NOMO-1 treated with dmso at 0.1 percent for 144 hours (cell line): ENCODE data around the gene ARMCX2.
"Not testable (repeated sequence)": the region's sequence is repeated elsewhere in the genome, so short reads cannot be mapped to it uniquely, and the experiment has no call there.

Experiments used
- DNase-seq: peaks from one replicate; lab custom pipeline; 2025; ENCODE audit not compliant: unreplicated experiment; lab: John Stamatoyannopoulos, UW

Gene ARMCX2

DNA sequence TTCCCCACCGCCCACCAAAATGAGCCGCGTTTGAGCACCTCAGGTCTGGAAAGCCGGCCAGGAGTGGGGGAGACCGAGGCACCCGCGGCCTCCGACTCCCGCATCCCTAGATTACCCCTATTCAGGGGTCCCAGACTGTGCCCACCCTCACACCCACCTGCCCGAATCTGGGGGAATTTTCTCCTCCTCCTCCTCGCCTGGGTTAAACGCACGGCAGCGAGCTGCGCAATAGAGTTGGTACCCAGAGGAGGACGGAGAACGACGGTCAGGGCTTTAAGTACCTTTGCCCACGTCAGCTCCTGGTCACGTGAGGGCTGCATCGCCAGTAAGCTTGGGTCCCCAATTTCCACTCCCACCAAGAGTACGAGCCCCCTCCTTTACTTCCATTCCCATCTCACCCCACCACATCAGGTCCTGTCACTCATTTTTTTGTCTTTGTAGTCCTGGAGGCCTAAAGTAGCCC, at the start of gene ARMCX2:
ARMCX2 (minus strand) TSS at position 250 of the 463 bp plus-strand sequence. CDS start 2,262 bp downstream, outside the sequence.
- no peak for DNase-seq

DNA sequence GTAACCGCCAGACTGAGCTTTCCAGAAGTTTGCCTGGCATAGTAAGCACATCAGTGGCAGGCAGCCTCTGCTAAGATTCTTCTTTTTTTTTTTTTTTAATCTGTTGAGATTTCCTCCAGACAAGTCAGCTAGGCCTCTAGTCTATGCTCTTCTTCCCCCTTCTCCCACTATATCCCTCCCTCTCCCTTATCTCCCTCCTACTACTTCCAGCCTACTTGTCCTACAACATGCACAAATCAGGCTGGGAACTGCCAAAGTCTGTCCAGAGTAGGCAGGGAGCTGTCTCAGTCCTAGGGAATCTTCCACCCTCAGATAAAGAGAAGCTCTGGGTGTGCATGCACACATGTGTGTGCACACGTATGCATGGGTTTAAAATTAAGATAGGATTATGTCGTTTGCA, 49.7 kb upstream of the ARMCX2 start:
- DNase-seq = no peak

DNA sequence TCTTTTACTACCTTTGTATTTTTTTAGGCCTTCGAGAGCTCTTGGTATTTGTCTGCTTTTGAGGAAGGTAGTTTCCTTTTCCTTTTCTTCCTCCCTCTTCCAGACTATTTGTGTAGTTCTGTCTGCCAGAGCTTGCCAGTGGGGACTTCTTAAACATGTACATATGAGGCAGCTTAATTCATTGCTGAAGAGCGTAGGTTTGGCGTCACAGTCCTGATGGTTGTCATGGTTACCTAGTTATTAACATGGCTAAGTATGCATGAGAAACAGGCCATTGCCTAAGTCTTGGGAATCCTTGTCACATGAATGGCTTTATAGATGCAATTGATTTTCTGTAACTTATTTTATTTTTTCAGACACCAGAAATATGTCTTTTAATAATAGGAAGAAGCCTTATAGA, 48.5 kb upstream of the ARMCX2 start:
- no peak for DNase-seq

DNA sequence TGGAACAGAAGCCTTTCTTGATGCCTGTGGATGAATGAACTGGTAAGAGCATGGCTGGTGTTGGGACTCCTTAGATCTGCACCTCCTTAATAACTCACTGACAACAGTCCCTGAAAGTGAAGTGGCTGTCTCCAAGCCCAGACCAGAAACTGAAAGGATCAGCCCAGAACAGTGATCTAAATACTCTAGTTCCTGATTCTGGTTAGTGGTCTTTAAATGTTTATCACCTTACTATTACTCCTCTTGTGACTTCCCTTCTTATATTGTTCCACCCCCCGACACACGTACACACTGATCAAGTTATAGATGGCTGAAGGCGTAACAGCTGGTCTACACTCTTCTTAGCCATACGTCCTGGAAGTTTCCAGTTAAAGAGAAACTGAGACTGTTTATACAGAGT, 33.8 kb upstream of the ARMCX2 start:
- no peak for DNase-seq

DNA sequence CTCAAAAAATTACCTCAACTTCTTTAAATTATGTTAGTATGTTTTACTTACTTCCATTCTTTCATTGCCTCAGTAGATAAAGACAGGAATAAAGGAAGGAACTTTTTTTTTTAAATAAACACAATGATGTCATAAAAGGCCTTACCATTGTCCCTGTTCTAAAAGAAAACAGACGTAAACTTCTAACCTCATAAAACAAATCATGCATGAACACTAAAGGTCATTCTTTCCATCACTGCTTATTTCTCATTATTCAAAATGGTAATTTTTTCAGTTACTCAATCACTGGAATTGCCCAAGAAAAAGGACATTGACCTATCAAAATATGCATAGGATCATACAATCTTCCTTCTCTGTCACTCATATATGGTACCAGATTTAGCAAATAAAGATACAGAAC, 32.2 kb upstream of the ARMCX2 start:
- DNase-seq = no peak

DNA sequence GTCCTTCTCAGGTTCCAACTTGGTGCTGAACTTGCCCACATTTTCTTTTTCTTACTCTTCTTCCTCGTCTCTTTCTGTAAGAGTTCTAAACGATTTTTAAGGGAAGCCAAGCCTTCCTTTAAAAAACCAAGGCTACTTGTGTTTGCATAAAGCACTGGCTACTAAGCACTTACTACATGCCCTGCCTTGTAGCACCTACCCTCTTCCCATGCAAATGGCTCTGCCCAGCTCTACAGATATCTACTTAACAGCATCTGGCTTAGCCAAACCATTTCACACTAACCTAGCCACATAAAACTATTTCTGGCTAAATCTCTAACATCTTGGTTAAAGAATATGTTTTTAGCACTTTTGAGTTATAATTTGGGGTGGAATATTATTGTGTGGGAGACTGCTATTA, 26.9 kb upstream of the ARMCX2 start:
- DNase-seq = no peak

DNA sequence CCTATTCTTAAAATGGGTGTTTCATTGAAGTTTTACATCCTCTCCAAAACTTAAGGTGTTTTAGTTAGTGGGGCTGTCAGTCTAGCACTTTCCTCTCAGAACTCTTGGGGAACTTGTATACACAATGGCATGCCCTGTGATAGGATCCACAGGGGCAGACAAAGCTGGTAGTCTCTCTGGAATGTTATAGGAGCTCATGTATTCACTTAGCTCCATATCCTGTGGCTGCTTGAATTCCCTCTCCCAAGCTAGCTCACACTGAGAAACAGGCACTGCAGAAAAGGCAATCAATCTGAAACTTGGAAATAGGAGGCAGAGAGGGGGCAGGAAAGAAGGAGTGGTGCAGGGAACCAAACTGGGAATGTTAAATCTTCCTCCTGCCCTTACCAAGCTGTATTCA, 26.3 kb upstream of the ARMCX2 start:
- DNase-seq = no peak

DNA sequence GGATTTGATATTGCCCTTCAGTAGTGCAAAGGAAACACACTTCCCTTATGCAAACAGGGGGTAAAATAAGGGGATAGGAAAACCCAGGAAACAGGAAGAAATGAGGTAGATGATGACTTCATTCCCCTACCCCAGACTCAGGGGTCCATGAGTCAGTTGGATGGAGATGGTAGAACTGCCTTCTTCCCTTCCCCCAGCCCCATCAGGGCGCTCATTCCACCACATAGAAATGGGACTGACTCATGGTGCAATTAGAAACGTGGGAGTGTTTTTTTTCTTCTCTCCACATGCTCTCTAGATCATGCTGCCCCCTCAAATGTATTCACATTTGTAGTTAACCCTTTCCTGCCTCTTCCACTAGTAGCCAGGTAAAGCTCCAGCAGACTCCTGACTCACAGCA, 23.1 kb upstream of the ARMCX2 start:
- no peak for DNase-seq

DNA sequence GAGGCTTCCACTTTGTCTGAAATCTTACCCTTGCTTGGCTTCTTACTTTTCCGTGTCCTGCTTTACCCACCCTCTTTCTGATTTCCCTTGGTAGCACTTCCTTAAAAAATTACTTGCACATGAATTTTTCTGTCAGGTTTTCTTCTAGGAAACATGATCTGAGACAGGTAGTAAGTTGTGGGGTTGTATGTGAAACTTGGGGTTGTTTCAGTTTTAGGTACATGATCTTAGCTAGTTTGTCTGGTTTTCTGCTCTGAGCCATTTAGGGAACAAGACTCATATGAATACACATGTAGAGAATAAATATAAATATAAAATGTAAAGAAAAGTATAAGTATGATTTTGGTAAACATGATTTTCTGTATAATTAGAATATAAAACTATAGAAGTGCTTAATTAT, 17.4 kb upstream of the ARMCX2 start:
- DNase-seq = no peak

DNA sequence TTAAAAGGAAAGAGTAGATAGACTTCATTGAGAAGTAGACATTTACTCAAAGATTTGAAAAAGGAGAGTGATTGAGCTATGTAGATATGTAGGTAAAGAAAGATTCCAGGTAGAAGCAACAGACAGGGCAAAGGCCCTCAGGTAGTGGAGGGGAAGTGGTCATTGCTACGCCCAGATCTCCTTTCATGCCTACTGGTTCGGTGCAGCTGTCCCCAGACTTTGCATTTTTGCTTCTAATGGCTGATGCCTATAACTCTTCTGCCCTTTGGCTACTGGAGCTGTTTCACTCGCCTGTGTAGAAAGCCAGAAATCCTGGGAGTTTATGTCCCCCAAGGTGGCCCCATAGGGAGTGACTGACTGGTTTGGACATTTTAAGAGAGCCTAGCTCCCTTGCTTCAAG, 16.9 kb upstream of the ARMCX2 start:
- no peak for DNase-seq

DNA sequence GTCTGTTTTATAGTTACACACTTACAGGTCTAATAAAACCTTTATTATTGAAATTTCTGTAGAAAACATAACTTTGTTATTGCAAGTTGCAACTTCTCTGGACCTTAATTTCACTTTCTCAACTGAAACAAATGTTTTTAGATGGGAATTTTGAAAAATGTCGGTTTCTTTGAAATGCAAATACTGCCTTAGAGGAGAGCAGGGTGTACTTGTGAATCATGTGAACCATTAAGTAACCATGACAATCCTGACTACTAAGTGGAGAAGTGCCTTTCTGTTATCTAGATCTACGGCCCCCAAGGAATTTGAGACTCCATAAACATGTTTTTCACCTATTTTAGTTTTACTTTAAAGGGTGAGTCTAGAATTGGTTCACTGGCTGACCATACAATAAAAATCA, 8.5 kb upstream of the ARMCX2 start:
- no peak for DNase-seq

DNA sequence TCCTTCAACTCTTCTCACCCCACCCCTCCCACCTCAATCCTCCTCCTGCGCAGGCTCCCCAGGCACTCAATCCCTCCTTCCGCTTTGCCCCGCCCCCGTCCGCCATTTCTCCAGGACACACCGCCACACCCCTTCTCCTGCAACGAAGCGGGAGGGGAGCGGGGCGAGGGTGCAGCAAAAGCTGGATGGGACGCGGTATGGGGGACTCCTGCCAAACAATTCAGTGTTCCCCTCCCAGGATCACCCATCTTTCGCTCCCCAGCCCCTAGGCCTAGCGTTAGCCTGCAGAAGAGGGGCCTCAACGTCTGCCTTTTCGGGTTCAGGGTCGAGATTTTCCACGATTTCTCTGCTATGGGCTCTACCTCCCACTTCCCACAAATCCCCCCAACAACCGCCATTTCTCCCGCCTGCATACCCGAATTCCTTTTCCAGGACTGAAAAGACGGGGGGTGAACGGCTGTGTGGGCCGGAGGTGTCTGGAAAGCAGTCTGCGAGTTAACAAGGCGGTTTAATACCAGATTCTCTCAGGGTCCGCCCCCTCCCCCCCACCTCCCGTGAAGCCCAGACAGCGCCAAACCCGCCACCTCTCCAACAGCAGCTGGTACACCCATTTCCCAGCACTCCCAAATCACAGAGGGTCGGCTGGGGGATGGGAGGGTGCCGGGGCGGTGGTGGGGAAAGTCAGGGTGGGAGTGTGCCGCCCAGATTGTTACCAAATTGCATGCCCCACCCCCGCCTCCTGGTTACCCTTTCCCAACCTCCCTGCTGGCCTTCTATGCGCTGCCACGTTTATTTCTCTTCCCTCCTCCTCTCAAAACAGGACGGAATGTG, 774 bp downstream of the ARMCX2 start:
- DNase-seq = peak; percentile 9

DNA sequence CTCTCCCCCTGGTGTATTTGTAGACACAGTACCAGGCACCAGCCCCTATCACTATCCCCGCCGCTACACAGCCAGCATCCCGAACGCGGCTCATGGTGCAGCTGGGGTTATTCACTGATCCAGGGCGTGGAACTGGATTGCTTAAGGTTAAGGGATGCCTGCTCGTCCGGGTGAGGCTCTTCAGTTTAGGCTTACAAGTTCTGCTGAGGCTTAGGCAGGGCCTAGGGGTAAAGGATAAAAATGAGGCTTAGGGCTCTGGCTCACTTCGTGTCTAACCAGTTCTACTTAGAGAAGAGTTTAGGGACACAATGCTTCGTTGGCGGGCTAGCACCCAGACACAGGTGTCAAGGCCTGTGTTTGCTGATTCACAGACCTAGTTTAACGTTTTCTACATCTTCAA, 2.2 kb downstream of the ARMCX2 start:
- no peak for DNase-seq

DNA sequence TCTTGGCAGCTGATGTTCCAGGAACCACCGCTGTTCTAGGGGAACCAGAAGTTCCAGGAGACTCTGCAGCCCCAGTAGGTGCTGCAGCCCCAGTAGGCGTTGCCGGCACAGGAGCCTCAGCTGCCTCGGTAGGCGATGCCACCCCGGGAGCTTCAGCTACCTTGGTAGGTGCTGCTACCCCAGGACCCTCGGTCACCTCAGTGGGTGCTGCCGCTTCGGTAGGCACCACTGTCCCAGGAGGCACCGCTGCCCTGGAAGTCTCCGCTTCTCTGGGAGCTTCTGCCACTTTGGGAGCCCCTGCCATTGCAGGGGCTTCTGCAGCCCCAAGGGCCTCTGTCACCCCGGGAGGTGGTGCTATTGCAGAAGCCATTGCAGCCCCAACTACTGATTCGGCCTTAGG, 2.8 kb downstream of the ARMCX2 start:
- DNase-seq = no peak

DNA sequence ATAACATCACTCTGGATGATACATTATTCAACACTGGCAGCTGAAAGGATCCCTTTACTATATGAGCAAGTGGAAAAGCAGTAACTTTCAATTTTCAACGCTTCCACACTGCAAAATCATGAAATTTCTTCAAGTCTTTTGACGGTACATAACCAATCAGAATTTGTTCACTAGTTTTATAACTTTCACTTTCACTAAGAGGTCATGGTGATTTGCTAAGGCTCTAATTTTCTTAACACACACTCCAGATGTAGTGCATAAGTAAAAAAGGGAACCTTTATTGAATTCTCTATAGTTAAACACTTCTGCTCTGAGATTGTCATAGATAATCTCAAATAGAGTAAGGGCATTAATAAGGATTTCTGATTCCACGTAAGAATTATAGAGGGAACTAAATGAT, 4.1 kb downstream of the ARMCX2 start:
- no peak for DNase-seq

DNA sequence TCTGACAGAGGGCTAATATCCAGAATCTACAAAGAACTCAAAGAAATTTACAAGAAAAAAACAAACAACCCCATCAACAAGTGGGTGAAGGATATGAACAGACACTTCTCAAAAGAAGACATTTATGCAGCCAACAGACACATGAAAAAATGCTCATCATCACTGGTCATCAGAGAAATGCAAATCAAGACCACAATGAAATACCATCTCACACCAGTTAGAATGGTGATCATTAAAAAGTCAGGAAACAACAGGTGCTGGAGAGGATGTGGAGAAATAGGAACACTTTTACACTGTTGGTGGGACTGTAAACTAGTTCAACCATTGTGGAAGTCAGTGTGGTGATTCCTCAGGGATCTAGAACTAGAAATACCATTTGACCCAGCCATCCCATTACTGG, 11.9 kb downstream of the ARMCX2 start:
- DNase-seq = not testable (repeated sequence)

DNA sequence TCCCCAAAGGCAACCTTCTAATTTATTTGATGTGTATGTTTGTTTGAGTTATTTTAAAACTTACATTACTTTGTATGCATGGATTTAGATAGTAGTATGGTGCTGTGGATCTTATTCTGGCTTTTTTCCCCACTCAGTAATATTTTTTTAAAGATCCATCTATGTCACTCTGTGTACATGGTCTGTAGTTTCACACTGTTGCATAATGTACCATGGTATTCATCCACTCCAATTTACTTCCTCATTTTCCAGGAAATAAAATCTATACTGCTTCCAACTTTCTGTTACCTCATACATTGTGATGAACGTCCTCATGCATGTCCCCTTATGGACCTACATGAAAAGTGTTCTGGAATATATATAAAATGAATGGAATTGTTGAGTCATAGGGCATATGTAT, 17.6 kb downstream of the ARMCX2 start:
- no peak for DNase-seq

DNA sequence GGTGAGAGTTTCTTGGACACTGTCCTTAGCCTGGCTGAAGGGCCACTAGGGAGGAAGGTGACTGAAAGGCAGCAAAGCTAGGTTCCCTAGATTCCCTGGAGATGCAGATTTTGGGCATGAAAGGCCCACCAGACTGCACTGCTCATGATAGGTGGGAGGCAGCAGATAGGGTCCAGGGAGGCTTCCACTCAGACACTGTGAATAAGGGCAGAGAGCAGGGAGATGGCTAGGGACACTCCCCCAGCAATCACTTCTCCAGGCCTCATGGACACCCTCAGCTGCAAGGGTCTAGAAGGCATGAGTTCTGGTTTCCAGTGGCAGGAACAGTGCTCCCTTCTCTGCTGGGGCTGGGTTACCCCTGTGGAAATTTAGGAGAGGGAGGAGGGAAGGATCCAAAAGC, 20.1 kb downstream of the ARMCX2 start:
- DNase-seq = no peak

DNA sequence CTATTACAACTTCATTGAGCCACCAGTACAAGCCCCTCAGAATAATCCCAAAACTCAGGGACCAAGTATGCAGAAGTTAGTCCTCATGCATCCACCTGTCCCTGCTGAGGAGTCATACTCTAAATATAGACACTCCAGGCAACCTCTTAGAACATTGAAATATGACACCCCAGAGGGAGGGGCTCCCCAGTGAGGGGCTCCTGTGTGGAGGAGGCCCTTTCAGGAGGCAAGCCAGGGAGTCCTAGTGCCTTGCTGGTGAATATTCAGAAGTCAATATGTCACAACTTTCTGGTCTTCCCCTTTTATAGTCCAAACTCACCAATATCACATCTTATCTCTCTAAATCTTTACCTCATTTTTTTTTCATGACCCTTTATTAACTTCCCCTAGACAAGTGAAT, 40.3 kb downstream of the ARMCX2 start:
- no peak for DNase-seq

DNA sequence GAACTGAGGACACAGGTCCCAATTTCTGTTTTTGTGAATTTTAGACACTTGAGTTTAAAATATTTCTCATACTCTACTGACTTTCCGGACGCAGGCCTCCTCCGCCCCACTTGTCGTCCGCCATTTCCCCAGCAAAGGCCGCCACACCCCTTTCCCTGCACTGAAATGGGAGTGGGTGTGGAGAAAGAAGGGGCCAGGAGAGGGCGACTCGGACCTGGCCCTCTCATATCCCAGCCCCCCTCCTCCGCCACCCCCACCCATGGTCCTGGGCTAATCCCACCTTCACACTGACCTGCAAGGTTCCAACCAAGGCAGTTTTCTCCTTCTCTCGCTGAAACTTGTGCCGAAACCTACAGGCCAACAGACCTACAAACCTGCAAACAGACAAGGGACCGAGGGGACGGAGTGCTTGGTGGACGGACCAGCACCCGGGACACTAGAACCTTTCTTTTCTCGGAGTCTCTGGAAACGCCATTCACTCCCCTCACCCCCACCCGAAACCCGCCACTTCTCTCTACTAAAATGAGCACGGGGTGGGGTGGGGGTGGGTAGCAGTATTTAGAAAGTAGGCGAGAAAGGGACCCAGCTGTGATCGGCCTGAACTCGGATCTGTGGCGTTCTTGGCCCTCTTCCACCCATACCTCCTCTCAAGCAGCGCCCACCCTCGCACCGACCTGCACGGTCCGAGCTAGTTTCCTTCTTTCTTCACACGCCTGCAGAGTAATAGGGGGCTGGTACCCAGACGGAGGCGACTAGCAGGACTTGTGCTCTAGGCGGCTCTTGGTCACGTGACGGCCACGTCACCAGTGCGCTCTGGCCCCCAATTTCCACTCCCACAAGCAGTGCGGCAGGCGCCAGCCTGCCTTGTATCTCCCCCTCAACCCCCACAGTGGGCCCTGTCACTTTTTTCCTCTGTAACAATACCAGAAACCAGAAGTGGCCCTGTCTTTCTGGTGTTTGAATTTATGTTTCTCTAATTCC, 42.1 kb downstream of the ARMCX2 start, which contains the start of gene ARMCX6:
ARMCX6 (minus strand) TSS at position 790 of the 981 bp plus-strand sequence. CDS start 1,380 bp downstream, outside the sequence.
- peak; percentile 47 for DNase-seq

DNA sequence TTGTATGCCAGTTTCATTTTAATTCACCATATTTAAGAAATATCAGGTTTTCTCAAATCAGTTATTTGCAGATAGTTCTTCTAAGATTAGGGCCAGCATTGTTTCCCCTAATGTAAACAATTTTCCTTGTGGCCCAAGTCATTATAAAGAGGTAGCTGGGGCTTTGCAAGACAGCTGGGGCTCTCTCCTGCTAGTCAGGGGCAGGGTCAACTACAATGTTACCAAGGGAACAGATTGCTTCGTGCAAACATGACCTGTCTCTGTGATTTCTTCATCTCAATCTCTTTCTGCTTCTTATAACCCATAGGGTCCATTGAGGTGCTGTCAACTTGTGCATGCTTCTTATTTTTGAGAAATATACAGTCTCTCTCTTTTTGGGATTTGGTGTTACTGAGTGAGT, 53.9 kb downstream of the ARMCX2 start:
- DNase-seq = no peak
